ENCODE results near the gene PTH1R.

GRCh38 chr3:46939578-46940445, 62.3 kb downstream of the PTH1R start:
- TF ChIP-seq CTCF (IDR thresholded peaks at IDR 0.05) (no peak), POLR2A (IDR thresholded peaks at IDR 0.05) (no peak)
